Peyer's patch (tissue), 4 donors: ENCODE results near the gene SLC49A3. TPM values are rescaled to one million over a fixed set of nuclear protein-coding genes. Genes with fewer than 3 reads are reported as not detected.
"Not testable (repeated sequence)": the region's sequence is repeated elsewhere in the genome, so short reads cannot be mapped to it uniquely, and the experiment has no call there.

Experiments used
- DNase-seq, 3 donors: peaks; one replicate each; pipeline ENCODE4 v3.0.0-alpha.2; 2017 to 2019
- H3K27ac ChIP-seq, 4 donors: fragments of 200-600 bp; sonication (generic); one replicate each; pipeline ENCODE4 v1.5.1; 2016 to 2019
- H3K27me3 ChIP-seq, 2 donors: fragments of 200-600 bp; sonication (generic); one replicate each; pipeline ENCODE4 v1.5.1; 2019
- H3K36me3 ChIP-seq, 3 donors: fragments of 200-600 bp; sonication (generic); one replicate each; pipeline ENCODE4 v1.5.1; 2016 to 2019
- H3K4me1 ChIP-seq, 4 donors: fragments of 200-600 bp; sonication (generic); one replicate each; pipeline ENCODE4 v1.5.1; 2016 to 2019
- H3K4me3 ChIP-seq, 4 donors: fragments of 200-600 bp; sonication (generic); 1 replicate in 3 of 4; 2 replicates in 1 of 4; pipeline ENCODE4 v1.5.1; 2016 to 2019; ENCODE audit warnings: mild to moderate bottlenecking in 1 of 4
- H3K9me3 ChIP-seq, 4 donors: fragments of 200-600 bp; sonication (generic); one replicate each; pipeline ENCODE4 v1.5.1; 2016 to 2019; ENCODE audit warnings: mild to moderate bottlenecking in 1 of 4
- CTCF ChIP-seq, 6 experiments: fragments of 450-650 bp in 4 of 6; fragments of 200-600 bp in 2 of 6; sonication (generic) in 1 of 6; IDR thresholded peaks; one replicate each; pipeline ENCODE4 v1.5.1; 2017 to 2019; ENCODE audit warnings: antibody characterized with exemption in 6 of 6, mild to moderate bottlenecking in 3 of 6, moderate library complexity in 1 of 6
- POLR2A ChIP-seq, 2 donors: fragments of 450-650 bp; IDR thresholded peaks; one replicate each; pipeline ENCODE4 v1.5.1; 2017; ENCODE audit warnings: antibody characterized with exemption in 2 of 2, mild to moderate bottlenecking in 2 of 2, moderate library complexity in 2 of 2
- total RNA-seq, 4 donors: library from RNA; depleted of rRNA; stranded (reverse); fragments of >200 nt; gene quantifications; one replicate each; pipeline ENCODE4 v1.1.0, GENCODE V29; 2016

The SLC49A3 gene
- total RNA-seq, 4 donors from 2014 or later: 4.1 to 13.3 (median 9.4) TPM

- H3K27me3 ChIP-seq: no peaks in the 10 kb centered on the region
- peaks cover 0 to 39% (median 19%) of the 10 kb centered on the region in 4 donors for H3K4me1 ChIP-seq
- peaks cover 0 to 25% (median 0%) of the 10 kb centered on the region in 3 donors for H3K36me3 ChIP-seq
- TF ChIP-seq CTCF (IDR thresholded peaks at IDR 0.05): no peak
- DNase-seq: no peak
- peak overlapping the region; percentile 69 to 100 (median 90) for H3K4me3 ChIP-seq
- H3K27ac ChIP-seq: peak overlapping the region; percentile 83 to 99 (median 96)
- H3K9me3 ChIP-seq: no peaks in the 10 kb centered on the region
These were observed 13.7 kb downstream of the SLC49A3 start for GRCh38 chr4:675036-675882.

GRCh38 chr4:674172-675035, 14.5 kb downstream of the SLC49A3 start, which contains the start of the genes ATP5ME and MYL5:
TSS of gene ATP5ME (minus strand) at chr4:674276. CDS start at chr4:674247, 29 bp downstream.
TSS of gene MYL5 (plus strand) at chr4:674542. CDS start at chr4:678027, 3,485 bp downstream.
- peaks cover 0 to 36% (median 19%) of the 10 kb centered on the region in 4 donors for H3K4me1 ChIP-seq
- peak; percentile 93 to 99 (median 97) for TF ChIP-seq CTCF (IDR thresholded peaks at IDR 0.05)
- peak; percentile 64 to 77 for TF ChIP-seq POLR2A (IDR thresholded peaks at IDR 0.05)

GRCh38 chr4:673349-674091, 15.4 kb downstream of the SLC49A3 start:
- H3K9me3 ChIP-seq: no peaks in the 10 kb centered on the region
- DNase-seq: peak in 1 of 3 donors; percentile 80
- TF ChIP-seq CTCF (IDR thresholded peaks at IDR 0.05) (no peak), POLR2A (IDR thresholded peaks at IDR 0.05) (peak in 1 of 2 donors; percentile 29)

More at GRCh38 chr4:674172-675035, 14.5 kb downstream of the SLC49A3 start, which contains the start of the genes ATP5ME and MYL5:
- H3K4me3 ChIP-seq: peak within 1 kb of the TSS; percentile 69 to 100 (median 90)
- H3K9me3 ChIP-seq: no peaks in the 10 kb centered on the region
- no peaks in the 10 kb centered on the region for H3K27me3 ChIP-seq
- peaks cover 0 to 25% (median 0%) of the 10 kb centered on the region in 3 donors for H3K36me3 ChIP-seq
- peak; percentile 97 to 98 (median 98) for DNase-seq
- H3K27ac ChIP-seq: peak within 1 kb of the TSS; percentile 83 to 99 (median 96)

GRCh38 chr4:671769-672168, 17.2 kb downstream of the SLC49A3 start:
- TF ChIP-seq POLR2A (IDR thresholded peaks at IDR 0.05): no peak
- no peak for TF ChIP-seq CTCF (IDR thresholded peaks at IDR 0.05)
- DNase-seq: no peak
- H3K27ac ChIP-seq: no peak overlapping the region

More at GRCh38 chr4:673349-674091, 15.4 kb downstream of the SLC49A3 start:
- Histone ChIP-seq H3K36me3 (peaks cover 0 to 25% (median 0%) of the 10 kb centered on the region in 3 donors), H3K4me1 (peaks cover 0 to 36% (median 19%) of the 10 kb centered on the region in 4 donors), H3K27me3 (no peaks in the 10 kb centered on the region), H3K4me3 (peak overlapping the region; percentile 69 to 100 (median 90)), H3K27ac (peak overlapping the region; percentile 83 to 99 (median 96))

GRCh38 chr4:669806-670559, 19.0 kb downstream of the SLC49A3 start:
- not testable (repeated sequence) for H3K27ac ChIP-seq, H3K9me3 ChIP-seq, DNase-seq, H3K4me3 ChIP-seq, H3K27me3 ChIP-seq
- Histone ChIP-seq H3K4me1 (peaks cover 0 to 13% (median 11%) of the 10 kb centered on the region in 4 donors), H3K36me3 (peaks cover 0 to 25% (median 0%) of the 10 kb centered on the region in 3 donors)

More at GRCh38 chr4:671769-672168, 17.2 kb downstream of the SLC49A3 start:
- H3K4me3 ChIP-seq: no peak overlapping the region
- no peaks in the 10 kb centered on the region for H3K9me3 ChIP-seq
- H3K4me1 ChIP-seq: peaks cover 0 to 23% (median 16%) of the 10 kb centered on the region in 4 donors
- no peaks in the 10 kb centered on the region for H3K27me3 ChIP-seq
- peaks cover 0 to 25% (median 0%) of the 10 kb centered on the region in 3 donors for H3K36me3 ChIP-seq

- H3K36me3 ChIP-seq: peaks cover 0 to 25% (median 0%) of the 10 kb centered on the region in 3 donors
- H3K27me3 ChIP-seq, H3K4me3 ChIP-seq, H3K9me3 ChIP-seq, H3K27ac ChIP-seq, DNase-seq: not testable (repeated sequence)
- H3K4me1 ChIP-seq: peaks cover 0 to 15% (median 5%) of the 10 kb centered on the region in 4 donors
These were observed 20.7 kb downstream of the SLC49A3 start for GRCh38 chr4:668219-668618.
